ENCODE data around the gene SRRM2.

SRRM2 gene

DNA sequence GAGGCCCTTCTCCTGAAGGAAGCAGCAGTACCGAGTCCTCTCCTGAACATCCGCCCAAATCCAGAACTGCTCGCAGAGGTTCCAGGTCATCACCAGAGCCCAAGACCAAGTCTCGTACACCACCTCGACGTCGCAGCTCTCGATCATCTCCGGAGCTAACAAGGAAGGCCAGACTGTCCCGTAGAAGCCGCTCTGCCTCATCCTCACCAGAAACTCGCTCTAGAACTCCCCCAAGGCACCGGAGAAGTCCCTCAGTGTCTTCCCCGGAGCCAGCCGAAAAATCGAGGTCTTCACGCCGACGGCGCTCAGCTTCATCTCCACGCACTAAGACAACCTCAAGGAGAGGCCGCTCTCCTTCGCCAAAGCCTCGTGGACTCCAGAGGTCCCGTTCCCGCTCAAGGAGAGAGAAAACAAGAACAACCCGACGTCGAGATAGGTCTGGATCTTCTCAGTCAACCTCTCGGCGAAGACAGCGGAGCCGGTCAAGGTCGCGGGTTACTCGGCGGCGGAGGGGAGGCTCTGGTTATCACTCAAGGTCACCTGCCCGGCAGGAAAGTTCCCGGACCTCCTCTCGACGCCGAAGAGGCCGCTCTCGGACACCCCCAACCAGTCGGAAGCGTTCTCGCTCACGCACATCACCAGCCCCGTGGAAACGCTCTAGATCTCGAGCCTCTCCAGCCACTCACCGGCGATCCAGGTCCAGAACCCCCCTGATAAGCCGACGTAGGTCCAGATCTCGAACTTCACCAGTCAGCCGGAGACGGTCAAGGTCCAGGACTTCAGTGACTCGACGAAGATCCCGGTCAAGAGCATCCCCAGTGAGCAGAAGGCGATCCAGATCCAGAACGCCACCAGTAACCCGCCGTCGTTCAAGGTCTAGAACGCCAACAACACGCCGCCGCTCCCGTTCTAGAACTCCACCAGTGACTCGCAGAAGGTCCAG lies 13.3 kb downstream of the SRRM2 start:
- no peak for DNase-seq

DNA sequence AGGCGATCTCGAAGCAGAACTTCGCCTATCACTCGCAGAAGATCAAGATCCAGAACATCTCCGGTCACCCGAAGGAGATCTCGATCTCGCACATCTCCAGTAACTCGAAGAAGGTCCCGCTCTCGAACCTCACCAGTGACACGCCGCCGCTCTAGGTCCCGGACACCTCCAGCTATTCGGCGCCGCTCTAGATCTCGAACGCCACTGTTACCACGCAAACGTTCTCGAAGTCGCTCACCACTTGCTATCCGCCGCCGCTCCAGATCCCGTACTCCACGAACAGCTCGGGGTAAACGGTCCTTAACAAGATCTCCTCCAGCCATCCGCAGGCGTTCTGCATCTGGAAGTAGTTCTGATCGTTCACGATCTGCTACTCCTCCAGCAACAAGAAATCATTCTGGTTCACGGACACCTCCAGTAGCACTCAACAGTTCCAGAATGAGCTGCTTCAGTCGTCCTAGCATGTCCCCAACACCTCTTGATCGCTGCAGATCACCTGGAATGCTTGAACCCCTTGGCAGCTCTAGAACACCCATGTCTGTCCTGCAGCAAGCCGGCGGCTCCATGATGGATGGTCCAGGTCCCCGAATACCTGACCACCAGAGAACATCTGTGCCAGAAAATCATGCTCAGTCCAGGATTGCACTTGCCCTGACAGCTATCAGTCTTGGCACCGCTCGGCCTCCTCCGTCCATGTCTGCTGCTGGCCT lies 14.1 kb downstream of the SRRM2 start:
- DNase-seq = no peak

DNA sequence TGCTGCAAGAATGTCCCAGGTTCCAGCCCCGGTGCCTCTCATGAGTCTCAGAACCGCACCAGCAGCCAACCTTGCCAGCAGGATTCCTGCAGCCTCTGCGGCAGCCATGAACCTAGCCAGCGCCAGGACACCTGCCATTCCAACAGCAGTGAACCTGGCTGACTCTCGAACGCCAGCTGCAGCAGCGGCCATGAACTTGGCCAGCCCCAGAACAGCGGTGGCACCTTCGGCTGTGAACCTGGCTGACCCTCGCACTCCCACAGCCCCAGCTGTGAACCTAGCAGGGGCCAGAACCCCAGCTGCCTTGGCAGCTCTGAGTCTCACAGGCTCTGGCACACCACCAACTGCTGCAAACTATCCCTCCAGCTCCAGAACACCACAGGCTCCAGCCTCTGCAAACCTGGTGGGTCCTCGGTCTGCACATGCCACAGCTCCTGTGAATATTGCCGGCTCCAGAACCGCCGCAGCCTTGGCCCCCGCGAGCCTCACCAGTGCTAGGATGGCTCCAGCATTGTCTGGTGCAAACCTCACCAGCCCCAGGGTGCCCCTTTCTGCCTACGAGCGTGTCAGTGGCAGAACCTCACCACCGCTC lies 14.8 kb downstream of the SRRM2 start:
- no peak for DNase-seq

DNA sequence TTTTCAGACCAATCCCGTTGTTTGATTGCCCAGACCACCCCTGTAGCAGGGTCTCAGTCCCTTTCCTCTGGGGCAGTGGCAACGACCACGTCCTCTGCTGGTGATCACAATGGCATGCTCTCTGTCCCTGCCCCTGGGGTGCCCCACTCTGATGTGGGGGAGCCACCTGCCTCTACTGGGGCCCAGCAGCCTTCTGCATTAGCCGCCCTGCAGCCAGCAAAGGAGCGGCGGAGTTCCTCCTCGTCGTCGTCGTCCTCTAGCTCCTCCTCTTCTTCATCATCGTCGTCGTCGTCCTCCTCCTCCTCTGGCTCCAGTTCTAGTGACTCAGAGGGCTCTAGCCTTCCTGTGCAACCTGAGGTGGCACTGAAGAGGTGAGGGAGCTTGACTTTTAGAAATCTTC lies 15.5 kb downstream of the SRRM2 start:
- DNase-seq = no peak

DNA sequence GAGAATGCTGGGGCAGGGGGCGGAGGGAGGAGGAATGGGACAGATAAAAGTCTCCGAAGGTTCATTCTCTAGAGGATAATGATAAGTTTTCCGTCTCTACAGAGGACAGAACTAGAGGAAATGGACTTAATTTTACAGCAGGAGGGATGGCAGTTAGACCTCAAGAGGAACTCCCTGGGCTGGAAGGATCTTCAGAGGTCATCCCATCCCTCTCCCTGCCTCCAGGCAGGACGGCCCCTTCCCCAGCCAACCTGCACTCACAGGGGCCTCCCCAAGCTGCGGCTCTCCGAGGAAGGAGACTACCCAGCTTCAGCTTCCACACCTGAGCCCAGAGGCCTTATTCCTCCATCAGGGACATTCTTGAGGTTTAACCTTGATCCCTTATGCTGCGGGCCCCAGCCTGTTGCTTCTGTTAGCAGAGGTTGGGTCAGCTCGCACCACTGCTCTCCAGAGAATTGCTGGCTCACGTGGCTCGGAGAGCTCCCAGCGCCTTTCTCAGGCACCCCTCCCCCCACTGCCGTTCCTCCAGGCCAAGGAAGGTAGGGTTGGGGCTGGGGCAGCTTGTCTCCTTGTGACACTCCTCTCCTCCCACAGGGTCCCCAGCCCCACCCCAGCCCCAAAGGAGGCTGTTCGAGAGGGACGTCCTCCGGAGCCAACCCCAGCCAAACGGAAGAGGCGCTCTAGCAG lies 16.1 kb downstream of the SRRM2 start:
- no peak for DNase-seq

DNA sequence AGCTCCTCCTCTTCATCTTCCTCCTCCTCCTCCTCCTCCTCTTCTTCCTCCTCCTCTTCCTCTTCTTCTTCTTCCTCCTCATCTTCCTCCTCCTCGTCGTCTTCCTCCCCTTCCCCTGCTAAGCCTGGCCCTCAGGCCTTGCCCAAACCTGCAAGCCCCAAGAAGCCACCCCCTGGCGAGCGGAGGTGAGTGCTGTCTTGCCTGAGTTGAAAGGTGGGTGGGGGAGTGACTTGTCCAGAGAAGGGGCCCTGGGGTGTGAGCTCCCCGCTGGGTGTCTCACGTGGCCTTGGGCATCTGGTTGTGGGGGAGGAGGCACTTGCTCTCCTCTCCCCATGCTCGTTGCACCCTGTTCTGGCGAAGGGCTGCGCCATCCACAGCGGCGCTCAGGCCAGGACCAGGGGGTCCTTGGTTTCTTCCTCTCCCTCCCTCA lies 16.7 kb downstream of the SRRM2 start:
- DNase-seq = no peak

DNA sequence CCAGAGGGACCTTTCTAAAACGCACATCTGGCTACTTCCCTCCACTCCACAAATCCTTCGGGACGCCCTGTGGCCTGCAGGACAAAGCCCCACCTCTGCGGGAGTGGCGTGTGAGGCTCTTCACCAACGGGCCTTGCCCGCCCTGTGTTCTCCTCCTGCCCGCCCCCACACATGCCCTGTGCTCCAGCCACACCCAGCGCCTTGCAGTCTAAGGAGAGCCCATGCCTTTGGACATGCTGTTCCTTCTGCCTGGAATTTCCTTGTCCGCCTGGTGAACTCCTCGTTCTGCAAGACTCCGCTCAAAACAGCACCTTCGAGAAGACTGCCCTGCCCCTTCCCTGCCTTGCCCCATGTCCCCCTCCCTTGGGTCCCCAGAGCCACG lies 17.2 kb downstream of the SRRM2 start:
- no peak for DNase-seq

DNA sequence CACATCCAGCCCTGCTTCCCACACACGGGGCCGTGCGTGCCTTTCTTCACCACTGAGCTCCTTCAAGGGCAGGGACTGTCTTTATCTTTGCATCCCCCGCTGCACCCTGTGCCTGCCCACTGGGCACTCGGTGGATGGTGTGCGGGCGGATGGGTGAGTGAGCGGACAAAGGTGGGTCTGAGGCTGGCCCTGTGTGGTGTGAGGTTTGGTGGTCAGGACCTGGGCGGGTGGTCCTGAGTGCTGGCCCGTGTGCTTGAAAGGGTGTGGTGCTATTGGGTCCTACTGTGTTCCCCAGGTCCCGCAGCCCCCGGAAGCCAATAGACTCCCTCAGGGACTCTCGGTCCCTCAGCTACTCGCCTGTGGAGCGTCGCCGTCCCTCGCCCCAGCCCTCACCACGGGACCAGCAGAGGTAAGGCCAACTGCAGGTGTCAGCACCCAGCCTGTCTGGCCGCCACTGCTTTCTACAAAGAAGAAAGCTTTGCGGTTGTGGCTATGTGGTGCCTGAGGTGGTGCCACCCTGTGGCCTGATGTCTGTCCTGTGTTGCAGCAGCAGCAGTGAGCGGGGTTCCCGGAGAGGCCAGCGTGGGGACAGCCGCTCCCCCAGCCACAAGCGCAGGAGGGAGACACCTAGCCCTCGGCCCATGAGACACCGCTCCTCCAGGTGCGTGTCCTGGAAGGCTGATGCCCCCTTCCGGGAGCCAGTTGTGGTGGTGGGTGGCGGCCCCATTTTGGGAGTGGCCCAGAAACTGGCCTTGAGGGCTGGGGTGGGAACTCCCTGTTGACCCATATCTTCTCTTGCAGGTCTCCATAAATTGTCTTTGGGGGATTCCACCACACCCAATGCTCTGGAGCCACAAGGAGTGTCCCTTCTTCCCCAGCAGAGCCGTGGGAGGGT lies 17.9 kb downstream of the SRRM2 start:
- no peak for DNase-seq

DNA sequence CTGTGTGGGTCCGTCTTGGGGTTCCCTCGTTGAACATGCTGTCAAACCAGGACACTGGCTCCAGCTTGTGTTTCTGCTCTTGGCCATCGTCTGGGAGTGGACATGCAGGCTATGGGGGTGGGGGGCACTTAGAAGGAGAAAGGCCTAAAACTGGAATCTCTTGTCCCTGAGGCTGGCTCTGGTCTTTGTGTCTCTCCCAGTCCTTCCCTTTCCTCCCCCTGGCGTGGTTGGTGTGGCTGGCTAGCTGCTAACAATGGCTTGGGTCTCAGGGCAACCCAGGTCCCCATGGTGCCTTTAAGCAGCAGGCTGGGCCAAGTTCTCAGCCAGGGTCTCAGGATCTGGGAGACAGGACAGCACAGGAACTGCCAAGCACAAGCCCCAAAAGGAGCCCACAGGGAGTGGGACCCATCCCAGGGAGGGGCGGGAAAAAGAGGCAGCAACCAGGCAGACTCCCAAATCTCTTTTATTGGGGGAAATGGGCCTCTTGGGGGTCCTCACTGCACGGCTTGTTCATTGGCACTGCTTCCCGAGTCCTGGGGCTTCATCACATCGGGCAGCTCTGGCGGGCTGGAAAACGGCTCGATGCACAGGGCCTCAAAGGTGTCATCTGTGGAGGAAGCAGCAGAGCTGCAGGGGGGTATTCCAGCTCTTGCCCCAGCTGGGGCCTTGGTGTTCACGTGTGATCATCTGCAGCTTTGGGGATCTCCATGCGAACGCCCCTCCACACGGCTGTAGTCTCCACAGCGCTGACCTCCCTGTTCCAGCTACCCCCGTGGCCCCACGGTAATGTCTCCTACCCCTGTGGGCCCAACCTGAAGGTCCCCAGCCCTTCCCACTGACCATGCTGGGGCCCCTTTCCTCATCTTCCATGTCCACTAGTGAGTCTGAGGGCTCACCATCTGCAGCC lies 19.3 kb downstream of the SRRM2 start:
- no peak for DNase-seq

DNA sequence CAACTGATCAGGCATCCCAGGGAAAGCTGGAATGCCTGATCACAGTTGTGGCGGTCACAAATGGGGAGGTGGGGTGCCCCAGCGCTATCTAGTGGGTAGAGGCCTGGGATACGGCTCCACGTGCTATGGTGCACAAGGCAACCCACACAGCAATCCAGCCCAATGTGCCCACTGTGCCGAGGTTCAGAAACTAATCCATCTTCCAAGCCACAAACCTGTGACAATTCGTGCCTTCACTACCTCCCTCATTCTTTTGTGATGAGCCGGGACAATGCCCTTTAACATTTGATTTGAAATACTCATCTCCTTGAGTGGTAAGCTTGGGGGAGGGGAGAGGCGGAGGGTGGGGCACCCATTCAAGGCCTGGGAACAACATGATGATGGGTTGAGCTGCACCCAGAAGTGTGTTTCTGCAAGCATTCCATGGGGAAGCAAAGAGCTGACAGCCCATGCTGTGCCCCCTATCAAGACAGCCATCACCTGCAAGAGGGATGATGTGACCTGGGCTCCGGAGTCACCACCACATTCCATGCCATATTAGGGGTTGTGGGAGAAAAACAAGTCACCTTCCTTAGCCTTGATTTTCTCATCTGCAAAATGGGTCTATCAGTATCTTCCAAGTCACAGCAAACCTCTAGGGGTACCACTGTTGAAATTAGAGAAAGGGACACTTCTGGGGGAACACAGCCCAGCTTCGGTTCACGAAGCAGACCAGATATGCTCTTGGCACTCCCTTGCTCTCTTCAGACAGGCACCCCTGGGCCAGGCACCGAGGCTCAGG lies 20.9 kb downstream of the SRRM2 start:
- DNase-seq = no peak

DNA sequence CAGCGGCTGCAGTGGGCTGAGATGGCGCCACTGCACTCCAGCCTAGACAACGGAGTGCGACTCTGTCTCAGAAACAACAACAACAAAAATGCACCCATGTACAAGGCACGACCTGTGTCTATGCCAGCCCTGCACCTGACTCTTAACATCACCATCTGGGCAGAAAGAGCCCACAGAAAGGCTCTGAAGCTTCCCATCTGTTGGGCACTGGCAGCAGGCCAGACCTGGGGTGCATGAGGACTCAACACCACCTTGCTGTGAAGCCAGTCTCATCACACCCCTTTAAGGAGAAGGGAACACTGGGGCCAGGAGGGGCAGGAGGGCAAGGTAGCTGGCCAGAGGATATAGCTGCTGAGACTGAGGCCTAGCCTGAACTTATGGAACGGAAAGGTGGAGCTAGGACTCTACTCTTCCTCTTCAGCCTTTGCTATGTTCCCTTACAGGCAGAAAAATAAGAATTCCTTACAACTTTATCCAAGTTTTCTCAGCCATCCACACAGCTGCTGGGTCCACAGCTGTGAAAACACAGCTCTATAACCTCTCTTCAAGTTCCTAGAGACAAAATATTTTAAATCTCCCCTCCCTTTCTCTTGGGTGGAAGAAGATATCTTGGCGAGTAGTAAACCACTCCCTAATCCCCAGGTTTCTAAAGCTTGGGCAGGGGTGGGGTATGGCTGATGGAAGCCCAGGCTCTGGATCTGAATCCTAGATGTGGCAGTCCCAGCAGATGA lies 21.9 kb downstream of the SRRM2 start:
- no peak for DNase-seq

DNA sequence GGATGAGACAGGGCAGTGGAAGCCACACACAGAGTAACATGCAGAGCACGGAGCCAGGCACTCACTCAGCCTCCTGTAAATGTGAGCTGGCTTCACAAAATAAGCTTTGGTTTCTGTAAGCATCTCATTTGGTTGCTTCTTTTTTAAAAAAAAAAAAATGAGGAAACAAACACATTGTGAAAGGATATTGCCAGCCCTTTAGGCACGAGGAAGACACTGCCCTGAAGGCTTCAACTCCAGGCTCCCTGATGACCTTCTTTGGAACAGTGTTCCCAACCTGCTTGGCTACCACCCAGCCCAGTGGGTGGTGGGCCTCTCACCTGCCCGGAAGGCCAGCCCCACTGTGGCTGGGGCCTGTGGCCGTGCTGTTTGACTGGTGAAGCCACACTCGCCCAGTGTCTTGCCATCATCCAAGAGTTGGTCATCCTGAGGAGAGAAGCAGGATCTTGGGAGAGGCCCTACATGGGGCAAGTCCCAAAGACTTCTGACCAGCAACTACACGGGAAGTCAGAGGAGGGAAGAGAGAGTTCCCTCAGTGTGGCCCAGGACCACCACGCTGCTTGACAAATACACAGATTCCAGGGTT lies 22.8 kb downstream of the SRRM2 start:
- no peak for DNase-seq

DNA sequence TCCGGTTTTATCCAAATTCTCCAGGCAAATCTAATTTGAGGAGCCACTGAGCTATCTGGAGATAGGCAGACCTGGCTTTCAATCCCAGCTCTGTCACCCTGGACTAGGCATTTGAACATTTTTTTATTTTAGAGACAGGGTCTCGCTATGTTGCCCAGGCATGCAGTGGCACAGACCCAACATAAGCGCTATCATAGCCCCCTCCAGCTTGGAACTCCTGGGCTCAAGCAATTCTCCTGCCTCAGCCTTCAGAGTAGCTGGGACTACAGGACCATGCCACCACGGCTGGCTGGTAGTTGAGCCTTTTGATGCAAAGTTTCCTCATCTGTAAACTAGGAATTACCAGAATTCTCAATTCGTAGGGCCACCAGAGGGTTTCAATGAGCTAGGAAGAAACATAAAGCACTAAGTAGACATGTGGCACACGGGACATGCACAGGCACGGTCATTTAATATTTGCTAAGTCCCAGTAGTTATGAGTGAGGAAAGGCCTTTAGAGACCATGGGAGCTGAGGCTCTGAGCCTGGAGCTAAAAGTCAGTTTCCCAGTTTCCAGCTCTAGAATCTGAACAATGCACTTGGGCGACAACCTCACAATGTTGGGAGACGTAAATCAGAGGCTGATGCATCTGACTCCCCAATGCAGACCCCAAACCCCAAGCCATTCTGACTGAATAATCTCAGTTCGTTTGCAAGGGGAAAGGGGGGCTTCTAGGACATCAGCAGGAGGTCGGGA lies 23.5 kb downstream of the SRRM2 start:
- no peak for DNase-seq

DNA sequence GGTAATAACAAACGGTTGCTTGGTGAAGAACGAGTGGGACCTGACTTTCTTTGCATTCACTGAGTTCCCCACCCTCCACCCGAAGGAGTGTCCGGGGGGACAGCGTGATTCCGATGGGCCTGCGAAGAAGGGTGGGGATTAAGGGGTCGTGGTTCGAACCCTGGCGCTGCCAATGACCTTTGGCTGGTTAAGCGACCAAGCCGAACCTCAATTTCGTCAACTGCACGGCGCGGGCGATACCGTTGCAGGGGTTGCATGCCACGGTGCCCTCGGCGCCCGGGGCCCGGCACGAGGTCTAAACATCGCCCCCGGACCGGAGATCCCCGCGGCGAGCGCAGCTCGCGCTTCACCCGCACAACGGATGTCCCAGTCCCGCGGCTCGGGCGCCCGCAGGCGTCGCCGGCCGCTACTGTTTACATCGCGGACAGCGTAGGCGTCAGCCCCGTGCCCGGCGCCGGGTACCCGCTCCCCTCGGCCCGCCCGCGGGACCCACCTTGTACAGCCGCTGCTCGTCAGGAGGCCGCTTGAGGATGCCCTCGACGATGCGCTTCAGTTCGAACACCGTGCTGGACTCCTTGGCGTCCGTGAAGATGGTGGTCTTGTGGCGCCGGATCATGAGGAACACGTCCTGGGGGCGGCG lies 24.2 kb downstream of the SRRM2 start:
- no peak for DNase-seq

DNA sequence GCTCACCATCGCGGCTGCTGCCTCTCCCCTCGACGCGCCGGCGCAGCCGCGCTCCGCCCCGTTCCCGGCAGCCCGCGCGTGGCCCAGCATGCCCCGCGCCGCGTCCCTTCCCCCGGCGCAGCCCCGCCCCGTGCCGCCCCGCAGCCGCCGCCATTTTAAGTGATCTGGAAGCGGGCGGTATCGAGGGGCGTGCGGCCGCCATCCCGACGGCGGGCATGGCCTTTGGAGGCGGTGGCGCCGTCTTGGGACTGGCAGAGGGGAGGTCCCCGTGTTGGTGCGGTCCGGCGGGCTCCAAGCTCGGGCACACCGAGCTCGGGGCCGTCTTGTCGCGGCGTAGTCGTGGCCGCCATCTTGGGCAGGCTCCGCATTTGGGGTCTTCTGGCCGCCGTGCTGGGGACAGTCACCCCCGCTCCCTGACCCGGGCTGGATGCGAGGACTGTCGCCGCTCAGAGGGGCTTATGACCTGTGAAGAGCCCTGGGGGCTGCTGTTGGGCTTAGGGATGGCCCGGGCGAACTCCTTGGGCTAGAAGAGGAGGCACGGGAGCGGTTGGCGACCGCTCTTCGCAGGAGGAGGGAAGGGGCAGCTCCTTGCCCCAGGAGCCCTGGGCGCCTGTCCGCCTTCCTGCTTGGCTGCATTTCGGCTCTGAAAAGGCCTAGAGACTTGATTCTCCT lies 24.9 kb downstream of the SRRM2 start, which contains the start of gene ELOB:
ELOB (minus strand) TSS at position 50 of the 672 bp plus-strand sequence; CDS start at position 9, 41 bp downstream.
- DNase-seq = peak; percentile 54

DNA sequence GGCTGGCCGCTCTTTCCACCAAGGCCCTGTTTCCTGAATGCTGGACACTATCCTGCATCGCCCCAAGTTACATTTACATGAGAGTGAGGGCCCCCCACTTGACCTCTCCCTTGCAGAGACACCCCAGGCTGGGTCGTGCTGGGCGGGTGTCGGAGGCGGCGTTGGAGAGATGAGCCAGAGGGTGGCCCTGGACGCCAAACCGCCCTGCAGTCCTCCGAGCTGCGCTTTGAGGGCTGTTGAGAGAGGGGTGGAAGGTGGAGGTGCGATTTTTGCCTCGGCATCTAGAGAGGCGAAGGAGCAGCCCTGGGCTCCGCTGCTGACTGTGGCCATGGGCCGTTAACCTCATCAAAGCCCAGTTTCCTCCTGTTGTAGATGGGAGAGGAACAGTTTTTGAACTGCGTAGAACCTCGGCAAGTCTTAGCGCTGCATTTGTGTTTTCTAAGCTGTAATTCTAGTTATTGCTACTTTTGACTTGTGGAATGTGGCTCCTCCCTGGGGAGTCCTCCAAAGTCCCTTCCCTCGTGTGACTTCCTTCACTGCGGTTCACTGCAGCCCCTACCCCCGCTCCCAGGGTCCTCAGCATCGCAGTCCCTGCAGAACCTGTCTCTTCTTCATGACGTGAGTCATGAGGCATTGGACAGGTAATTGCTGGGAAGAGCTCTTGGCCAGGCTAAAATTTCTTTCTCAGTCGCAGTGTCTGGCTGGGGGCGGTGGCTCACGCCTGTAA lies 25.6 kb downstream of the SRRM2 start:
- DNase-seq = no peak

DNA sequence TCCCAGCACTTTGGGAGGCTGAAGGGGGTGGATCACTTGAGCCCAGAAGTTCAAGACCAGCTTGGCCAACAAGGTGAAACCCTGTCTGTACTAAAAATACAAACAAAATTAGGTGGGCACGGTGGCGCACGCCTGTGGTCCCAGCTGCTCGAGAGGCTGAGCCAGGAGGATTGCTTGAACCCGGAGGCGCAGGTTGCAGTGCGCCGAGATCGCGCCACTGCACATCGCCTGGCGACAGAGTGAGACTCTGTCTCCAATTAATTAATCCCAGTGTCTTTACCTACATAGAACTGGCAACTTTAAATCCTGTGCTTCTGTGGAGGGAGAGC lies 26.2 kb downstream of the SRRM2 start:
- no peak for DNase-seq
